Measurements from ENCODE around the gene ZNF165. TPM values are rescaled to one million over a fixed set of nuclear protein-coding genes. Genes with fewer than 3 reads are reported as not detected.

Gene ZNF165
- total and polyA plus RNA-seq, 2 of the 13 experiments (the other 11 are each of a cell fraction or from before 2014, with no cell fraction given), result 0.58 to 8.6 TPM

DNA sequence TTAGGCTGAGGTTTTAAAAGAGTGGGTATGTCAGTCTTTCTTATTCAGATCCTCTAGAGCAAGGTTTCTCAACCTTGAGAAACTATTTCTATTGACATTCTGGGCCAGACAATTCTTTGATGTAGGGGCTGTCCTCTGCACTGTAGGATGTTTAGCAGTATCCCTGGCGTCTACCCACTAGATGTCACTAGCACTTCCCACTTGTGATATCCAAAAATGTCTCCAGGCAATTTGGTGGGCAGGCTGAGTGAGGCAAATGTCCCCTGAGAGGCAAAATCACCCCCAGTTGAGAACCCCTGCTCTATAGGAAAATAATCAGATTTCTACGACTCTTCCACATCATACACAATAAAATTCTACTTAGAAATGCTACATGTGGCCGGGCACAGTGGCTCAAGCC, 53.6 kb downstream of the ZNF165 start (continued):
- TF ChIP-seq SAP130 (CRISPR knock-in tag; IDR thresholded peaks at IDR 0.05; ENCODE audit: low read depth), result peak; percentile 49; the same call in 1 of the 2 replicates
- TF ChIP-seq ZNF24 (IDR thresholded peaks at IDR 0.05), result no peak
- TF ChIP-seq ZBTB7B (CRISPR knock-in tag; IDR thresholded peaks at IDR 0.05), result 0 out of 2 replicates have a peak, but pooled peaks have one; percentile 35
- TF ChIP-seq RAD21 (CRISPR knock-in tag; IDR thresholded peaks at IDR 0.05), result peak; percentile 51; the same call in 1 of the 2 replicates
- TF ChIP-seq SRSF9 (IDR thresholded peaks at IDR 0.05; ENCODE audit: borderline replicate concordance, insufficient read depth, low read depth, low read length, poor library complexity, severe bottlenecking), result no peak
- no peak for TF ChIP-seq ZNF788 (CRISPR knock-in tag; IDR thresholded peaks at IDR 0.05; ENCODE audit: borderline replicate concordance)
- 0 out of 2 replicates have a peak, but pooled peaks have one; percentile 39 for TF ChIP-seq GATAD2A (CRISPR knock-in tag; IDR thresholded peaks at IDR 0.05)
- no peak for TF ChIP-seq MATR3 (CRISPR knock-in tag; IDR thresholded peaks at IDR 0.05)
- TF ChIP-seq MYC (CRISPR knock-in tag; IDR thresholded peaks at IDR 0.05; ENCODE audit: borderline replicate concordance), result no peak
- TF ChIP-seq HNF4A (CRISPR knock-in tag; IDR thresholded peaks at IDR 0.05), result no peak
- no peak for TF ChIP-seq GTF2F1 (IDR thresholded peaks at IDR 0.05; ENCODE audit: low read length)
- no peak for TF ChIP-seq ZNF616 (CRISPR knock-in tag; IDR thresholded peaks at IDR 0.05; ENCODE audit: low read depth)
- no peak for TF ChIP-seq ZMAT5 (CRISPR knock-in tag; IDR thresholded peaks at IDR 0.05; ENCODE audit: borderline replicate concordance, low read depth)
- no peak for TF ChIP-seq KDM1A (CRISPR knock-in tag; IDR thresholded peaks at IDR 0.05)
- TF ChIP-seq ZNF12 (CRISPR knock-in tag; IDR thresholded peaks at IDR 0.05), result no peak
- TF ChIP-seq, protein P1, sequence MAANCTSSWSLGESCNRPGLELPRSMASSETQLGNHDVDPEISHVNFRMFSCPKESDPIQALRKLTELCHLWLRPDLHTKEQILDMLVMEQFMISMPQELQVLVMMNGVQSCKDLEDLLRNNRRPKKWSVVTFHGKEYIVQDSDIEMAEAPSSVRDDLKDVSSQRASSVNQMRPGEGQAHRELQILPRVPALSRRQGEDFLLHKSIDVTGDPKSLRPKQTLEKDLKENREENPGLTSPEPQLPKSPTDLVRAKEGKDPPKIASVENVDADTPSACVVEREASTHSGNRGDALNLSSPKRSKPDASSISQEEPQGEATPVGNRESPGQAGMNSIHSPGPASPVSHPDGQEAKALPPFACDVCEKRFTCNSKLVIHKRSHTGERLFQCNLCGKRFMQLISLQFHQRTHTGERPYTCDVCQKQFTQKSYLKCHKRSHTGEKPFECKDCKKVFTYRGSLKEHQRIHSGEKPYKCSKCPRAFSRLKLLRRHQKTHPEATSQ (CRISPR knock-in tag; IDR thresholded peaks at IDR 0.05; ENCODE audit: borderline replicate concordance), result no peak
- peak; percentile 80 for TF ChIP-seq STAG1 (CRISPR knock-in tag; IDR thresholded peaks at IDR 0.05)
- TF ChIP-seq, protein P2, sequence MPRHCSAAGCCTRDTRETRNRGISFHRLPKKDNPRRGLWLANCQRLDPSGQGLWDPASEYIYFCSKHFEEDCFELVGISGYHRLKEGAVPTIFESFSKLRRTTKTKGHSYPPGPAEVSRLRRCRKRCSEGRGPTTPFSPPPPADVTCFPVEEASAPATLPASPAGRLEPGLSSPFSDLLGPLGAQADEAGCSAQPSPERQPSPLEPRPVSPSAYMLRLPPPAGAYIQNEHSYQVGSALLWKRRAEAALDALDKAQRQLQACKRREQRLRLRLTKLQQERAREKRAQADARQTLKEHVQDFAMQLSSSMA (CRISPR knock-in tag; IDR thresholded peaks at IDR 0.05), result no peak
- 0 out of 2 replicates have a peak, but pooled peaks have one; percentile 23 for TF ChIP-seq YEATS2 (CRISPR knock-in tag; IDR thresholded peaks at IDR 0.05; ENCODE audit: borderline replicate concordance)
- no peak for TF ChIP-seq KLF15 (CRISPR knock-in tag; IDR thresholded peaks at IDR 0.05; ENCODE audit: borderline replicate concordance)
- TF ChIP-seq KMT2B (CRISPR knock-in tag; IDR thresholded peaks at IDR 0.05), result 0 out of 2 replicates have a peak, but pooled peaks have one; percentile 41
- TF ChIP-seq ZMYM4 (CRISPR knock-in tag; IDR thresholded peaks at IDR 0.05), result 0 out of 2 replicates have a peak, but pooled peaks have one; percentile 16
- TF ChIP-seq ARID5B (CRISPR knock-in tag; IDR thresholded peaks at IDR 0.05), result 0 out of 2 replicates have a peak, but pooled peaks have one; percentile 11
- no peak for TF ChIP-seq ZC3H4 (CRISPR knock-in tag; IDR thresholded peaks at IDR 0.05; ENCODE audit: borderline replicate concordance)
- no peak for TF ChIP-seq LCORL (IDR thresholded peaks at IDR 0.05)
- TF ChIP-seq LCORL (CRISPR knock-in tag; IDR thresholded peaks at IDR 0.05), result peak; percentile 50; the same call in 1 of the 2 replicates
- no peak for TF ChIP-seq ZFP37 (CRISPR knock-in tag; IDR thresholded peaks at IDR 0.05; ENCODE audit: borderline replicate concordance)

Data from HepG2 (cell line).